ENCODE data around the gene CYP46A1.

DNA sequence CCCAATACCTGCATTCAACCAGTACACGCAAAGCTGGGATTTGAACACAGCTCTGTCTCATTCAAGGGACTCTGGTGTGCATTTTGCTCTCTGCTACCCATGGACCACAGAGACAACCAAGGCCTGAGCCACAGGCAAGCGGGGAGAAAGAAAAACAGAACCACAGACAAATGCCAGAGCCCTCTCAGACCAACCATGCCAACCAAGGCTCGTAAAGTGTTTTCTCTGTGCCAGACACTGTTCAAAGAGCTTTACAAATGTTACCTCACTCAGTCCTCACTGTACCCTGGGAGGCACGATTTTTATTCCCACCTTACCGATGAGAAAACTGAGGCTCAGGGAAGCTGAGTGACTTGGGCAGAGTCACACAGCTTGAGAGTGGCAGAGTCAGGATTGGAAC is 76.7 kb downstream of the CYP46A1 start:
- TF ChIP-seq TAF1 (IDR thresholded peaks at IDR 0.05; ENCODE audit: low read depth) (no peak), EGR1 (IDR thresholded peaks at IDR 0.05) (no peak), CREB1 (IDR thresholded peaks at IDR 0.05; ENCODE audit: low read depth) (no peak)
- TF ChIP-seq, protein P1, sequence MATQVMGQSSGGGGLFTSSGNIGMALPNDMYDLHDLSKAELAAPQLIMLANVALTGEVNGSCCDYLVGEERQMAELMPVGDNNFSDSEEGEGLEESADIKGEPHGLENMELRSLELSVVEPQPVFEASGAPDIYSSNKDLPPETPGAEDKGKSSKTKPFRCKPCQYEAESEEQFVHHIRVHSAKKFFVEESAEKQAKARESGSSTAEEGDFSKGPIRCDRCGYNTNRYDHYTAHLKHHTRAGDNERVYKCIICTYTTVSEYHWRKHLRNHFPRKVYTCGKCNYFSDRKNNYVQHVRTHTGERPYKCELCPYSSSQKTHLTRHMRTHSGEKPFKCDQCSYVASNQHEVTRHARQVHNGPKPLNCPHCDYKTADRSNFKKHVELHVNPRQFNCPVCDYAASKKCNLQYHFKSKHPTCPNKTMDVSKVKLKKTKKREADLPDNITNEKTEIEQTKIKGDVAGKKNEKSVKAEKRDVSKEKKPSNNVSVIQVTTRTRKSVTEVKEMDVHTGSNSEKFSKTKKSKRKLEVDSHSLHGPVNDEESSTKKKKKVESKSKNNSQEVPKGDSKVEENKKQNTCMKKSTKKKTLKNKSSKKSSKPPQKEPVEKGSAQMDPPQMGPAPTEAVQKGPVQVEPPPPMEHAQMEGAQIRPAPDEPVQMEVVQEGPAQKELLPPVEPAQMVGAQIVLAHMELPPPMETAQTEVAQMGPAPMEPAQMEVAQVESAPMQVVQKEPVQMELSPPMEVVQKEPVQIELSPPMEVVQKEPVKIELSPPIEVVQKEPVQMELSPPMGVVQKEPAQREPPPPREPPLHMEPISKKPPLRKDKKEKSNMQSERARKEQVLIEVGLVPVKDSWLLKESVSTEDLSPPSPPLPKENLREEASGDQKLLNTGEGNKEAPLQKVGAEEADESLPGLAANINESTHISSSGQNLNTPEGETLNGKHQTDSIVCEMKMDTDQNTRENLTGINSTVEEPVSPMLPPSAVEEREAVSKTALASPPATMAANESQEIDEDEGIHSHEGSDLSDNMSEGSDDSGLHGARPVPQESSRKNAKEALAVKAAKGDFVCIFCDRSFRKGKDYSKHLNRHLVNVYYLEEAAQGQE (IDR thresholded peaks at IDR 0.05; ENCODE audit: low read depth), result no peak
- TF ChIP-seq, protein P2, sequence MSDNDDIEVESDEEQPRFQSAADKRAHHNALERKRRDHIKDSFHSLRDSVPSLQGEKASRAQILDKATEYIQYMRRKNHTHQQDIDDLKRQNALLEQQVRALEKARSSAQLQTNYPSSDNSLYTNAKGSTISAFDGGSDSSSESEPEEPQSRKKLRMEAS (IDR thresholded peaks at IDR 0.05), result no peak
